ENCODE data around the gene SPARCL1.
"Not testable (repeated sequence)": the region's sequence is repeated elsewhere in the genome, so short reads cannot be mapped to it uniquely, and the experiment has no call there.

- TF ChIP-seq CTCF (IDR thresholded peaks at IDR 0.05; ENCODE audit: extremely low read depth in 1 of 2, insufficient read depth in 1 of 2, low read depth in 1 of 2, low read length in 2 of 2); POLR2A (IDR thresholded peaks at IDR 0.05; ENCODE audit: low read depth, low read length); JUN (IDR thresholded peaks at IDR 0.05; ENCODE audit: borderline replicate concordance, insufficient read depth, insufficient read length, low read depth): not testable (repeated sequence)
These were observed 82.8 kb downstream of the SPARCL1 start for GRCh38 chr4:87446375-87446774.

All from endothelial cell of umbilical vein (primary cell).